Mesendoderm (in vitro differentiated cells): ENCODE results near the gene URI1.

ENCODE experiments used
- DNase-seq: peaks from one replicate; pipeline ENCODE4 v3.0.0; 2013
- H2AK5ac ChIP-seq: 2 replicates; pipeline ENCODE4 v1.6.1; 2013; ENCODE audit warnings: low read length, inconsistent platforms
- H2BK120ac ChIP-seq: 2 replicates; pipeline ENCODE4 v1.6.1; 2013; ENCODE audit warnings: low read depth, mild to moderate bottlenecking, low read length, moderate library complexity, mixed read lengths
- H2BK15ac ChIP-seq: replicated peaks from 2 replicates; pipeline ENCODE4 v1.6.1; 2013; ENCODE audit warnings: low read depth, mild to moderate bottlenecking, moderate library complexity
- H2BK5ac ChIP-seq: 2 replicates; pipeline ENCODE4 v1.6.1; 2013; ENCODE audit warnings: low read length, inconsistent platforms
- H3K18ac ChIP-seq: 2 replicates; pipeline ENCODE4 v1.6.1; 2013; ENCODE audit warnings: mild to moderate bottlenecking, low read length, mixed read lengths
- H3K23ac ChIP-seq: one replicate; pipeline ENCODE4 v1.6.1; 2013; ENCODE audit warnings: low read length
- H3K27ac ChIP-seq: 2 replicates; pipeline ENCODE4 v1.5.1; 2013; ENCODE audit warnings: low read depth, mild to moderate bottlenecking, inconsistent platforms, low read length, moderate library complexity
- H3K27me3 ChIP-seq: 2 replicates; pipeline ENCODE4 v1.6.1; 2013; ENCODE audit warnings: low read length, control low read depth, mild to moderate bottlenecking, inconsistent platforms; ENCODE audit not compliant: insufficient read depth, poor library complexity
- H3K36me3 ChIP-seq: 2 replicates; pipeline ENCODE4 v1.6.1; 2013; ENCODE audit warnings: low read length, inconsistent platforms; ENCODE audit not compliant: control insufficient read depth, insufficient read depth
- H3K4ac ChIP-seq: one replicate; pipeline ENCODE4 v1.6.1; 2013; ENCODE audit warnings: low read depth, mild to moderate bottlenecking, low read length, moderate library complexity
- H3K4me1 ChIP-seq: 2 replicates; pipeline ENCODE4 v1.6.1; 2013; ENCODE audit warnings: low read depth, low read length, inconsistent platforms; ENCODE audit not compliant: control insufficient read depth
- H3K4me2 ChIP-seq: 2 replicates; pipeline ENCODE4 v1.6.1; 2013; ENCODE audit warnings: low read length
- H3K4me3 ChIP-seq: 2 replicates; pipeline ENCODE4 v1.5.1; 2013; ENCODE audit warnings: mild to moderate bottlenecking, low read length
- H3K56ac ChIP-seq: one replicate; pipeline ENCODE4 v1.6.1; 2013; ENCODE audit warnings: low read length
- H3K79me1 ChIP-seq: 2 replicates; pipeline ENCODE4 v1.6.1; 2013; ENCODE audit warnings: low read length, inconsistent platforms
- H3K79me2 ChIP-seq: 2 replicates; pipeline ENCODE4 v1.6.1; 2013; ENCODE audit warnings: mild to moderate bottlenecking, low read length; ENCODE audit not compliant: control insufficient read depth, insufficient read depth
- H3K9ac ChIP-seq: 2 replicates; pipeline ENCODE4 v1.6.1; 2013; ENCODE audit warnings: low read length, inconsistent platforms
- H4K5ac ChIP-seq: one replicate; pipeline ENCODE4 v1.6.1; 2013; ENCODE audit warnings: low read length
- H4K8ac ChIP-seq: one replicate; pipeline ENCODE4 v1.6.1; 2013; ENCODE audit warnings: low read depth, mild to moderate bottlenecking, control low read depth, low read length, moderate library complexity
- WGBS: extraction: QIAGEN DNeasy Blood & Tissue Kit; methylation state at CpG from one replicate; pipeline ENCODE4 v1.1.7; 2013; ENCODE audit warnings: low lambda C conversion rate, missing lambda C conversion rate; ENCODE audit not compliant: insufficient coverage; ENCODE audit errors: extremely low coverage; 5-methylcytosine and 5-hydroxymethylcytosine counted together

The URI1 gene

DNA sequence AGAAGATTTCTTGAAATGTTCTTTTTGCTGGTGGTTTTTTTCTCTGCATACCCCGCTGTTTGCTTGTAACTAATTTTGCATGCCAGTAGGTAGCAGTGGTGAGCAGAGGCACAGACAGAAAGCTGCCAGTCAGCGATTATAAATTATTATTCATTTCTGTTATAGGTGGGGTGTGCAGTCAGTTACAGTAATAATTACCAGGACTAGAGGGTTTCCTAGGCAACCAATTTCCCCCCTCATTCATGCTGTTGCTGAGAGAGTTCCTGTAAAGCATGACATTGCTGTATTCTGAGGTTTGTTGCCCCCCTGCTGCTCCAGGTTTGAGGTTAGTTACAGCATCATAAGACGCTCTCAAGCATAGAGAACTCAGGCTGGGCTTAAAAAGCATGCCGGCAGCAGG is 104.5 kb downstream of the URI1 start:
- Histone ChIP-seq H2BK15ac (no peak overlapping the region), H3K4me3 (no peak overlapping the region), H3K4me1 (no peaks in the 10 kb centered on the region), H3K18ac (no peak overlapping the region), H3K4me2 (no peak overlapping the region), H3K79me2 (no peaks in the 10 kb centered on the region), H3K56ac (no peak overlapping the region), H2BK120ac (no peak overlapping the region), H3K27me3 (no peaks in the 10 kb centered on the region), H4K5ac (no peak overlapping the region), H2AK5ac (no peak overlapping the region), H3K9ac (no peak overlapping the region), H3K36me3 (no peaks in the 10 kb centered on the region), H4K8ac (no peak overlapping the region), H3K79me1 (no peaks in the 10 kb centered on the region), H3K27ac (no peak overlapping the region), H2BK5ac (no peak overlapping the region), H3K23ac (no peak overlapping the region), H3K4ac (no peak overlapping the region)
- WGBS = no CpG with 5 or more reads among the region's 4 CpGs
- DNase-seq = peak; percentile 43

DNA sequence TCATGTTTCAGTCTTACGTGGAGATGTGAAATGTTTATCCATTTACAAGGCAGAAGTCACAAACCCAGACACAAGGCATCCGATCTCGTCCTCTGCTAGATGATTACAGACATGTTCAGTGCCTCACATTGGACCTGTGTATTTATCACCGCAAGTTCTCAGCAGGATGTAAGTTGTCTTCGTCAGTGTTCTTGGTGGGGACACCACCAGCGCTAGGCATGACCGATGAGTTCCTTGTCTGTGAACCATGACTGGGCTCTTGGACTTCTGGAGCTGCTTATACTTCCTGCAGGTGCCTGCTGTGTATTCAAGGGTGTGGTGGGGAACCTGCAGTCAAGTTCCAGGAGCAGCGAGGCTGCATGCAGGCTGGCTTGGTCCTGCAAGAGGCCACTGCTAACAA is 105.4 kb downstream of the URI1 start:
- Histone ChIP-seq H3K79me2 (no peaks in the 10 kb centered on the region), H3K4me2 (no peak overlapping the region), H3K18ac (no peak overlapping the region), H4K8ac (no peak overlapping the region), H3K4ac (no peak overlapping the region), H2BK5ac (no peak overlapping the region), H2BK15ac (no peak overlapping the region), H3K4me3 (no peak overlapping the region), H3K23ac (no peak overlapping the region), H2BK120ac (no peak overlapping the region), H3K9ac (no peak overlapping the region), H2AK5ac (no peak overlapping the region), H4K5ac (no peak overlapping the region), H3K4me1 (no peaks in the 10 kb centered on the region), H3K36me3 (no peaks in the 10 kb centered on the region), H3K27me3 (no peaks in the 10 kb centered on the region), H3K27ac (no peak overlapping the region), H3K56ac (no peak overlapping the region), H3K79me1 (no peaks in the 10 kb centered on the region)
- no CpG with 5 or more reads among the region's 8 CpGs for WGBS
- no peak for DNase-seq

DNA sequence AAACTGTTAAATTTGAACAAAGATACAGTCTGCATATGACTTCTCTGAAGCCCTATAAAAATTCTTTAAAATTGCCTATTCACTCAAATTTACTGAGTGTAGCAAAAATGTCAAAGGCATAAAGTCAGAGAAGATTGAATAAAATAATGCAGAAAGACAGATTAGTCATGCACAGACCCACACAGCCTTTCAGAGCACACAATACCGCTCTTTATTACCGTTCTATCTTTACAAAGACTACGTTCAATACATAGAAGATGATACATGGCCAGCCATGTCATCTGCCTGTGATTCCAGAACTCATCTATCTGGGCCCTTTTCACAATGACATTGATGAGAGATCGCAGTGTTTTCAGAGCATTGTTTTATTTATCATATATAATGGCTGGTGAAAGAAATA is 107.2 kb downstream of the URI1 start:
- Histone ChIP-seq H3K27ac (no peak overlapping the region), H4K8ac (no peak overlapping the region), H3K9ac (no peak overlapping the region), H3K4me3 (no peak overlapping the region), H3K4ac (no peak overlapping the region), H3K56ac (no peak overlapping the region), H3K4me1 (no peaks in the 10 kb centered on the region), H3K79me2 (no peaks in the 10 kb centered on the region), H2BK120ac (no peak overlapping the region), H3K36me3 (no peaks in the 10 kb centered on the region), H2BK15ac (no peak overlapping the region), H2BK5ac (no peak overlapping the region), H3K4me2 (no peak overlapping the region), H3K23ac (no peak overlapping the region), H4K5ac (no peak overlapping the region), H3K18ac (no peak overlapping the region), H3K27me3 (no peaks in the 10 kb centered on the region), H2AK5ac (no peak overlapping the region), H3K79me1 (no peaks in the 10 kb centered on the region)
- WGBS = no CpG with 5 or more reads among the region's 4 CpGs
- no peak for DNase-seq

DNA sequence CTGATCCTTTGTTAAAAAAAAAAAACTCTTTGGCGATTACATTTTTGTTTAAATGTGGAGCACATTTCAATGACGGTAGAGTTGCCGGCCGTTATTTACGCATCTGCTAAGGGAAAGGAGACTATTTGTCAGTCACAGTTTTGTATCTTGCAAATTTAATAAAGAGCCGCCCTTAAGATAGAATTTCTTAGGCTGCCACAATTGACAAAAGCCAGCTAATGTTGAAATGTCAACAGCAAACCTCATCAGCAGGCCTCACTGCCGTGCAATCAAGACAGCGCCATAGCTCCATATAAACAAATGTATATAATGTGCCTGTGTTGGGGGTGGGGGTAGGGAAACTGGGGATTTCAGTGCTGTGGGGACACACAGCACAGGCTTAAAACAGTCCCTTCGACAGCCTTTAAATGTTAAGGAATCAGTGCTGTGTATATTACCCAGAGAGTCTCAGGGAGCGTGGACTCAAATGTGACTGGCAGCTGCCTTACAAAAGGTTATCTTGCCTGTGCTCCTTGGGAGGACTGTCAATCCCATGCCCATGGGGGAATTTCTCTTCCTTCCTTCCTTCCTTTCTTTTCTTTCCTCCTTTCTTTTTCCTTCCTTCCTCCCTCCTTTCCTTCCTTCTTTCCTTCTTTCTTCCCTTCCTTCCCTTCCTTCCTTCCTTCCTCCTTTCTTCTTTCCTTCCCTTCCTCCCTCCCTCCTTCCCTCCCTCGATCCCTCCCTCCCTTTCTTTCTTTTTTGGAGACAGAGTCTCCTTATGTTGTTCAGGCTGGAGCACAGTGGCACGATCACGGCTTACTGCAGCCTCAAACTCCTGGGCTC is 108.0 kb downstream of the URI1 start:
- H3K79me1 ChIP-seq = no peaks in the 10 kb centered on the region
- H3K27ac ChIP-seq = no peak overlapping the region
- H2BK15ac ChIP-seq = no peak overlapping the region
- H4K8ac ChIP-seq = no peak overlapping the region
- no peak for DNase-seq
- no peak overlapping the region for H3K4me2 ChIP-seq
- H3K4me3 ChIP-seq = no peak overlapping the region
- no peak overlapping the region for H3K18ac ChIP-seq
- H3K4me1 ChIP-seq = no peaks in the 10 kb centered on the region
- no peak overlapping the region for H4K5ac ChIP-seq
- no peak overlapping the region for H2AK5ac ChIP-seq
- H2BK5ac ChIP-seq = no peak overlapping the region
- no peaks in the 10 kb centered on the region for H3K27me3 ChIP-seq
- H2BK120ac ChIP-seq = no peak overlapping the region
- H3K56ac ChIP-seq = no peak overlapping the region
- no peak overlapping the region for H3K23ac ChIP-seq
- no peak overlapping the region for H3K4ac ChIP-seq
- no peaks in the 10 kb centered on the region for H3K79me2 ChIP-seq
- no peaks in the 10 kb centered on the region for H3K36me3 ChIP-seq
- H3K9ac ChIP-seq = no peak overlapping the region
- WGBS = no CpG with 5 or more reads among the region's 13 CpGs

DNA sequence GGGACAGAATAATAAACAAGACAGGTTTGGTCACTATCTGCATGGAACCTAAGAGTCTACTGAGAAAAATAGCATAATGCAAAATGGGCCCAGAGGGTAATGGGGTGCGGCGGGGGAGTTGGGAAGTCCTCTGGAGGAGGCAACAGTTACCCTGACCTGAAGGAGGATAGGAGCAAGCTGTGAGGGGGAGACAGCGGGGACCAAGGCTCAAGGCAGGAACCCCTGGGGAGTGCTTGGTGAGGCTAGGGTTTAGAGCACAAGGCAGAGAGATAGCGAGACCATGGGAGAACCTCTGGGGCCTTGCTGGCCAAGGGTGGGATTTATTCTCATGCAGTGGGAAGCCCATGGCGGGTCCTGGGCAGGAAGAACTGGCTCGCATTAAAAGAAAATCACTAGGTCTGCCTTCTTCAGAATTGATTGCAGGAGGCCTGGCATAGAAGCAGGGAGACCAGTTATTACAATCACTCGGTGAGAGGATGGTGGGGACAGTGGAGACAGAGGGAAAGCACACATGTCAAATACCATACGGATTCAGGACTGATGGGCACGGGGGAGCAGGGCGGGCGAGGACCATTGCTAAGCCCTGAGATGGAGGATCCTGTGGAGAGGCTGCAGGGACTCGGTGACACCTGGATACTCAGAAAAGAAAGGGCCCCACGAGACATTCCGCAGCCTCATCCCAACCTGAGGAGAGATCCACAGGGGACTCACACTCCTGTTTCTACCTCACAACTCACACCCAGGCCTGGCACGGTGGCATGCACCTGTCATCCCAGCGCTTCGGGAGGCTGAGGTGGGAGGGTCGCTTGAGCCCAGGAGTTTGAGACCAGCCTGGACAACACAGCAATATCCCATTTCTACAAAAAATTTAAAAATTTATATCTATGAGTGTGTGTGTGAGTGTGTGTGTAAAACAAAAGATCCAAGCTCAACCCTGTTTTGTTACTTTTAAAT is 110.4 kb downstream of the URI1 start:
- Histone ChIP-seq H3K23ac (no peak overlapping the region), H3K27ac (no peak overlapping the region)

More for the DNA sequence above, 110.4 kb downstream of the URI1 start:
- Histone ChIP-seq H3K4me2 (no peak overlapping the region), H3K36me3 (no peaks in the 10 kb centered on the region), H3K4ac (no peak overlapping the region), H3K27me3 (no peaks in the 10 kb centered on the region), H3K4me3 (no peak overlapping the region), H4K8ac (no peak overlapping the region), H2BK5ac (no peak overlapping the region), H3K9ac (no peak overlapping the region), H2BK120ac (no peak overlapping the region), H3K4me1 (no peaks in the 10 kb centered on the region), H3K56ac (no peak overlapping the region), H2AK5ac (no peak overlapping the region), H4K5ac (no peak overlapping the region), H2BK15ac (no peak overlapping the region), H3K79me2 (no peaks in the 10 kb centered on the region), H3K79me1 (no peaks in the 10 kb centered on the region), H3K18ac (no peak overlapping the region)
- WGBS = no CpG with 5 or more reads among the region's 18 CpGs
- DNase-seq = no peak
